ENCODE data around the gene RBM27. TPM values are rescaled to one million over a fixed set of nuclear protein-coding genes. Genes with fewer than 3 reads are reported as not detected.

RBM27 gene
- total and polyA plus RNA-seq, 2 of the 4 experiments (the other 2 are of a cell fraction) = 7.7 to 19.2 TPM

GRCh38 chr5:146158255-146158654 lies 45.1 kb upstream of the RBM27 start:
- Histone ChIP-seq H4K20me1 (ENCODE audit: insufficient read depth, low read length) (no peaks in the 10 kb centered on the region), H2BK20ac (ENCODE audit: low read depth, low read length) (no peak overlapping the region), H3K36me3 (ENCODE audit: control insufficient read depth, insufficient read depth, low read length) (peaks cover 42% of the 10 kb centered on the region), H3K27me3 (ENCODE audit: control insufficient read depth, insufficient read depth, low read length) (no peaks in the 10 kb centered on the region), H3K9ac (ENCODE audit: low read depth, low read length) (no peak overlapping the region), H2BK120ac (ENCODE audit: low read depth, low read length) (no peak overlapping the region), H3K27ac (ENCODE audit: insufficient read depth, low read length) (no peak overlapping the region), H3K4ac (ENCODE audit: low read depth, low read length) (no peak overlapping the region), H4K8ac (ENCODE audit: low read depth in 2 of 2, low read length in 2 of 2) (no peak overlapping the region), H3K56ac (ENCODE audit: extremely low read depth, insufficient read depth, low read length) (no peak overlapping the region), H2AFZ (replicated peaks; ENCODE audit: low read length, poor library complexity) (no peak overlapping the region), H4K5ac (ENCODE audit: low read depth, low read length) (no peak overlapping the region), H3K14ac (replicated peaks; ENCODE audit: low read depth, low read length) (no peak overlapping the region), H3K4me1 (ENCODE audit: control insufficient read depth, insufficient read depth, low read length) (no peaks in the 10 kb centered on the region), H3K18ac (ENCODE audit: low read depth, low read length) (no peak overlapping the region), H3K79me1 (ENCODE audit: low read depth in 1 of 2, low read length in 2 of 2) (no peaks in the 10 kb centered on the region), H3K23ac (ENCODE audit: low read depth, low read length) (no peak overlapping the region), H2BK15ac (ENCODE audit: low read depth, low read length) (no peak overlapping the region), H3K9me1 (ENCODE audit: insufficient read depth, low read length) (no peaks in the 10 kb centered on the region), H4K91ac (ENCODE audit: insufficient read depth, low read depth, low read length) (no peak overlapping the region), H2AK5ac (ENCODE audit: low read depth, low read length) (no peak overlapping the region), H3K9me3 (ENCODE audit: control insufficient read depth, insufficient read depth, low read length) (no peaks in the 10 kb centered on the region), H2AK9ac (replicated peaks; ENCODE audit: low read depth, low read length, poor library complexity) (no peak overlapping the region), H3K4me2 (ENCODE audit: low read depth, low read length) (no peak overlapping the region), H3K4me3 (ENCODE audit: insufficient read depth, low read depth, low read length) (no peak overlapping the region), H2BK5ac (ENCODE audit: low read depth, low read length, poor library complexity, severe bottlenecking) (no peak overlapping the region)
- in situ Hi-C loops (cut with MboI; ENCODE audit: low sequenced_read_pairs) = no loop called here
- intact Hi-C loops (cut with micrococcal nuclease) = loop anchor here (5.0 kb wide), 2 partner anchors 41 to 114 kb away; no protein-coding TSS in a partner anchor
- ChIA-PET CTCF (no interaction called here), POLR2A (ENCODE audit: unreplicated experiment) (no interaction called here)
- TF ChIP-seq CTCF (conservative IDR thresholded peaks at IDR 0.05; ENCODE audit: low read depth, low read length) (no peak), CEBPB (IDR thresholded peaks at IDR 0.05; ENCODE audit: low read depth, low read length) (peak; percentile 59; the same call in 1 of the 2 replicates), USF2 (IDR thresholded peaks at IDR 0.05; ENCODE audit: low read depth, low read length) (no peak)
- no TSS peak for BruUV-seq (replicated peaks)
- dilution Hi-C loops (cut with HindIII; ENCODE audit: low sequenced_read_pairs, unreplicated experiment) = no loop called here
- DNase-seq (no peak), ATAC-seq (ENCODE audit: low read depth) (no peak)

Measured in IMR-90 (cell line).